Measurements from ENCODE around the gene SLC6A19. TPM values are rescaled to one million over a fixed set of nuclear protein-coding genes. Genes with fewer than 3 reads are reported as not detected.
A peak's percentile ranks its signal among the peaks of the same experiment; 100 is the strongest.

The SLC6A19 gene
- total and polyA plus RNA-seq, 11 donors: not detected

DNA sequence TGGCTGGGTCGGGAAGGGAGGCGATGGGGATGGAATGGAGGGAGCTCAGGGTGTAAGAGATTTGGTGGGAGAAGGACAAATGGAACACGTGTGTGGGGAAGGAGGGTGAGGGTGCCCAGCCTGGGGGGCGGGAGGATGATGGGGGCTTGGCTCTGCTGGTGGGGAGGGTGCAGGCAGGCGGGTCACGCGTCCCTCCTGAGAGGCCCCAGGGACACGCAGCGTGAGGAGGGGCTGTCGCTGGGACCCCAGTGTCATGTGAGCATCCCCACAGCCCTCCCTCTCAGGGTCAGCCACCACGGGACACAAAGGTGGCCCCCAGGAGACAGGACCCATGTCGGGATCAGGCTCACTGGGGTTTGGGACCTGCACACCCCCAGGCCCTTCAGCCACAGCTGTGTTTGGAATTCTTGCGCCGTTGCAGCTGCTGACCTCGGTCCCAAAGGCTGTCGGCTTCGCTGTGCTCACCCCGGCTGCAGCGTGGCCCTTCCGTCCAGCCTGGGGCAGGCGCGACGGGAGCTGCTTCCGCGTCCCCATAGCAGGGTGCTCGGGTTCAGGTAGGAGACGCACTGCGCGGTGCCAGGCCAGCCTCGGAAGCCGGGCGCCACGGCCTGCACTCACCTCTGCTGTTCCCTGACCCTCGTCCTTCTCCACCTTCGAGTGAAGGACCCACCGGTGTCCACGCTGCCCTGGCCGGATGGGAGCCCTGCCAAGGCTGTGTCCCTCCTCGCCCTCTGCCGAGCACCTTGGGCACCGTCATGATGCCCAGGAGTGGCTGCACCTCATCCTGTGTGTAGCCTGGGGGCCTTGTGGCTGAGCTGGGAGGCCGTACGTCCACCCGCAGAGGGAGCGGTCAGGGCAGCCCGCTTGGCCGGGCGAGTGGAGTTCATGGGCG lies 5.4 kb downstream of the SLC6A19 start:
- DNase-seq (peak in 2 of 5 donors; percentile 21 to 56), ATAC-seq (no peak)
- intact Hi-C loops (cut with DNase I): no loop called here
- H3K27me3 ChIP-seq: peaks cover 0 to 32% (median 2%) of the 10 kb centered on the region in 9 donors
- TF ChIP-seq, protein P1, sequence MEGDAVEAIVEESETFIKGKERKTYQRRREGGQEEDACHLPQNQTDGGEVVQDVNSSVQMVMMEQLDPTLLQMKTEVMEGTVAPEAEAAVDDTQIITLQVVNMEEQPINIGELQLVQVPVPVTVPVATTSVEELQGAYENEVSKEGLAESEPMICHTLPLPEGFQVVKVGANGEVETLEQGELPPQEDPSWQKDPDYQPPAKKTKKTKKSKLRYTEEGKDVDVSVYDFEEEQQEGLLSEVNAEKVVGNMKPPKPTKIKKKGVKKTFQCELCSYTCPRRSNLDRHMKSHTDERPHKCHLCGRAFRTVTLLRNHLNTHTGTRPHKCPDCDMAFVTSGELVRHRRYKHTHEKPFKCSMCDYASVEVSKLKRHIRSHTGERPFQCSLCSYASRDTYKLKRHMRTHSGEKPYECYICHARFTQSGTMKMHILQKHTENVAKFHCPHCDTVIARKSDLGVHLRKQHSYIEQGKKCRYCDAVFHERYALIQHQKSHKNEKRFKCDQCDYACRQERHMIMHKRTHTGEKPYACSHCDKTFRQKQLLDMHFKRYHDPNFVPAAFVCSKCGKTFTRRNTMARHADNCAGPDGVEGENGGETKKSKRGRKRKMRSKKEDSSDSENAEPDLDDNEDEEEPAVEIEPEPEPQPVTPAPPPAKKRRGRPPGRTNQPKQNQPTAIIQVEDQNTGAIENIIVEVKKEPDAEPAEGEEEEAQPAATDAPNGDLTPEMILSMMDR (IDR thresholded peaks at IDR 0.05): no peak
- TF ChIP-seq POLR2A (IDR thresholded peaks at IDR 0.05): no peak
- H3K4me1 ChIP-seq: no peaks in the 10 kb centered on the region
- H3K4me3 ChIP-seq: no peak overlapping the region
- 72 to 80% (median 76%) methylated on average over 46 to 49 of the region's 49 CpGs for WGBS, 4 donors
- H3K27ac ChIP-seq: no peak overlapping the region
- H3K36me3 ChIP-seq: no peaks in the 10 kb centered on the region
- no peaks in the 10 kb centered on the region for H3K9me3 ChIP-seq

DNA sequence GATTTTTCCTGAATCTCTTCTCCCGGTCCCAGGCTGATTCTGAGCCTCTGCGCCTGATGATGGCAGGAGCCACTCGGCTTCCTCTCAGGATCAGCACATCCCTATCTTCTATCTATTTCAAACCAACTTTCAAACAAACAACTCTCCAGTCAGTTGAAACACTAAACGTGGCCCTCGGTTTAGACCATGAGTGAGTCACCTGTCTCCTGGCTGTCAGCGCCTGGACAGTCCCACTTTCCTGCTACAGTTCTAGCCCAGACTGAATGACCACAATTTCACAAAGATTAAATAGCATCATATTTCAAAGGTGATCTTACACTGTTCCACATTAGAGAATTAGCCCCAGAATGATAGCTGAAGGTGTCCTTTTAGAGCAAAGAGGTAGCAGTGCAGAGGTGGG lies 6.2 kb downstream of the SLC6A19 start:
- ATAC-seq (no peak), DNase-seq (peak in 1 of 5 donors; percentile 4)
- Histone ChIP-seq H3K4me1 (no peaks in the 10 kb centered on the region), H3K9me3 (no peaks in the 10 kb centered on the region), H3K4me3 (no peak overlapping the region), H3K36me3 (no peaks in the 10 kb centered on the region), H3K27ac (no peak overlapping the region), H3K27me3 (peaks cover 0 to 29% (median 2%) of the 10 kb centered on the region in 9 donors)
- 51 to 68% (median 64%) methylated on average over 6 of the region's 6 CpGs for WGBS, 4 donors
- no peak for TF ChIP-seq POLR2A (IDR thresholded peaks at IDR 0.05)
- TF ChIP-seq, protein P1 (IDR thresholded peaks at IDR 0.05): no peak
- intact Hi-C loops (cut with DNase I): no loop called here

DNA sequence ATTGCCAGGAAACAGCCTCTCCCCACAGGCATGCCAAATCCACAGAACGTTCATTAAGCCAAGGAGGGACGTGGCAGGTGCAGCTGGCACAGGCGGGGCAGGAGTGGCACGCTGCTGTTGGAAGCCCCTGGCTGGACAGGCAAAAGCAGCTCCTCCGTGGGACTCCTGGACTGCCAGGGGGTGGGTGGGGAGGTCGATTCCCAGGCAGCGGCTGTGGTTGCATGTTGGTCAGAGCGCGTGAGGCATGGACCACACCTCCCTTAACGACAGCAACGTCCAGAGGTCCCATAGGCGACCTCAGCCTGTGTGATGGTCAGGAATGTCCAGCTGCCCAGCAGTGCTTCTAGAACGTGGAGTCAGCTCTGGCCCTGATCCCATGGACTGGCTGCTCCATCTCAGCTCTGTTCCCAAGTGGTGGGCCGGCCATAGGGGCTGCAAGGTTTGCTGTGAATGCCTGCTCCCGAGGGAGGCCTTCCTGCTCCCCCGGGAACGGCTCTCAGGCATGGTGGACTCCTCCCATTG lies 6.9 kb downstream of the SLC6A19 start:
- TF ChIP-seq POLR2A (IDR thresholded peaks at IDR 0.05): no peak
- TF ChIP-seq, protein P1 (IDR thresholded peaks at IDR 0.05): no peak
- no peak for ATAC-seq
- Histone ChIP-seq H3K4me1 (no peaks in the 10 kb centered on the region), H3K27ac (no peak overlapping the region), H3K4me3 (no peak overlapping the region), H3K27me3 (peaks cover 0 to 29% (median 2%) of the 10 kb centered on the region in 9 donors), H3K36me3 (no peaks in the 10 kb centered on the region), H3K9me3 (no peaks in the 10 kb centered on the region)
- intact Hi-C loops (cut with DNase I): no loop called here
- peak in 2 of 5 donors; percentile 13 to 58 for DNase-seq
- WGBS, 4 donors: 62 to 73% (median 69%) methylated on average over 12 to 17 of the region's 17 CpGs

DNA sequence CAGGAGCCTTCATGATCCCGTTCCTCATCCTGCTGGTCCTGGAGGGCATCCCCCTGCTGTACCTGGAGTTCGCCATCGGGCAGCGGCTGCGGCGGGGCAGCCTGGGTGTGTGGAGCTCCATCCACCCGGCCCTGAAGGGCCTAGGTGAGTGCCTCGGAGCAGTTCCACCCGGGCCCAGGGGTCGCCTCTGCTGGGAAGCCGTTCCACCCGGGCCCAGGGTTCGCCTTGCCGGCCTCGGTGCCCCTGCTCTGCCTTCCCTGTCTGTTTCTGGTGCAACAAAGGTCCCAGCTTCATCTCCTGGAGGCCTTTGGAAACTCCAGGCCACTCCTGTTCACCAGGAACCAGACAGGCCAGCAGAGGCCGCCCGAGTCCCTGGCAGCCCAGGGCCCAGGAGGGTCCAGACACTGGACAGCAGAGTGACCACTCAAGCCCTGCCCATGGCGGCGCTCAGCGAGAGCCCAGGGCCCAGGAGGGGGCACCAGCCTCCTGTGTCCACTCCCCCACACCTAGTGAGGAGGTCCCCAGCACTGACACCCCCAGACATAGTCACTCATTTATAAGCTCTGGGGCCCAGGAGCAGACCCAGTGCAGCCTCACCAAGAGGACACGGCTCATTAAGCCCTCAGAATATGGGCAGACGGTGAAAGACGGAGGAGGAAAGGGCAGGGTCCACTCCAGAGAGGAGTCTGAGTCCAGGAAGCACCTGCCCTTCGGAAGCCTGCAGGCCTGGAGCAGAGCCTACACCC lies 7.5 kb downstream of the SLC6A19 start:
- H3K27ac ChIP-seq: no peak overlapping the region
- TF ChIP-seq, protein P1 (IDR thresholded peaks at IDR 0.05): peak in 5 of 12 donors; percentile 13 to 37 (median 34)
- no peak for TF ChIP-seq POLR2A (IDR thresholded peaks at IDR 0.05)
- H3K9me3 ChIP-seq: no peaks in the 10 kb centered on the region
- H3K27me3 ChIP-seq: peaks cover 0 to 29% (median 2%) of the 10 kb centered on the region in 9 donors
- 62 to 85% (median 76%) methylated on average over 7 to 24 of the region's 24 CpGs for WGBS, 4 donors
- ATAC-seq: peak in 1 of 4 donors; percentile 6
- H3K4me3 ChIP-seq: no peak overlapping the region
- DNase-seq: peak in 2 of 5 donors; percentile 26 to 52
- intact Hi-C loops (cut with DNase I): no loop called here
- no peaks in the 10 kb centered on the region for H3K36me3 ChIP-seq
- H3K4me1 ChIP-seq: no peaks in the 10 kb centered on the region

Measured in heart left ventricle (tissue), 16 donors.